Neural cell (in vitro differentiated cells): Measurements from ENCODE around the gene VENTX. TPM values are rescaled to one million over a fixed set of nuclear protein-coding genes. Genes with fewer than 3 reads are reported as not detected.
"Not testable (repeated sequence)": the region's sequence is repeated elsewhere in the genome, so short reads cannot be mapped to it uniquely, and the experiment has no call there.

Experiments
- H2AFZ ChIP-seq: fragments of 200-600, 300-800 bp; sonication (generic), shearing (Covaris generic); 2 replicates; pipeline ENCODE4 v1.6.0; 2014; ENCODE audit warnings: low read depth, mild to moderate bottlenecking, antibody characterized with exemption, low read length, moderate library complexity
- H3F3A ChIP-seq: fragments of 200-600 bp; shearing (Covaris generic); 2 replicates; pipeline ENCODE4 v1.6.1; 2016; ENCODE audit warnings: mild to moderate bottlenecking, moderate library complexity, mixed read lengths, antibody characterized with exemption, low read length; ENCODE audit not compliant: insufficient read depth, poor library complexity, severe bottlenecking
- H3K27ac ChIP-seq: fragments of 200-600, 300-800 bp; sonication (generic), shearing (Covaris generic); 2 replicates; pipeline ENCODE4 v1.5.1; 2014; ENCODE audit warnings: mild to moderate bottlenecking, low read length, moderate library complexity
- H3K27me3 ChIP-seq: fragments of 300-800, 200-600 bp; sonication (generic), shearing (Covaris generic); 2 replicates; pipeline ENCODE4 v1.6.0; 2014; ENCODE audit warnings: mild to moderate bottlenecking, low read depth, low read length, moderate library complexity; ENCODE audit not compliant: insufficient read depth
- H3K36me3 ChIP-seq: fragments of 300-800, 200-600 bp; sonication (generic), shearing (Covaris generic); 2 replicates; pipeline ENCODE4 v1.5.1; 2014; ENCODE audit warnings: mild to moderate bottlenecking, antibody characterized with exemption, low read length, moderate library complexity; ENCODE audit not compliant: insufficient read depth
- H3K4me2 ChIP-seq: fragments of 300-800, 200-600 bp; sonication (generic), shearing (Covaris generic); 2 replicates; pipeline ENCODE4 v1.6.0; 2014; ENCODE audit warnings: mild to moderate bottlenecking, low read length
- H3K4me3 ChIP-seq: fragments of 300-800, 200-600 bp; sonication (generic), shearing (Covaris generic); 2 replicates; pipeline ENCODE4 v1.5.1; 2014; ENCODE audit warnings: mild to moderate bottlenecking, low read length, moderate library complexity
- H3K79me2 ChIP-seq: fragments of 200-600 bp; shearing (Covaris generic); replicated peaks from 2 replicates; pipeline ENCODE4 v1.6.0; 2014; ENCODE audit warnings: mild to moderate bottlenecking, low read length, moderate library complexity; ENCODE audit not compliant: insufficient read depth
- H3K9ac ChIP-seq: fragments of 300-800, 200-600 bp; sonication (generic), shearing (Covaris generic); 2 replicates; pipeline ENCODE4 v1.6.1; 2016; ENCODE audit warnings: mild to moderate bottlenecking, low read length, mixed read lengths
- H3K9me2 ChIP-seq: fragments of 200-600 bp; shearing (Covaris generic); 2 replicates; pipeline ENCODE4 v1.6.1; 2016; ENCODE audit warnings: mild to moderate bottlenecking, low read length, mixed read lengths; ENCODE audit not compliant: insufficient read depth
- H3K9me3 ChIP-seq: fragments of 200-600, 300-800 bp; sonication (generic), shearing (Covaris generic); 2 replicates; pipeline ENCODE4 v1.6.1; 2016; ENCODE audit warnings: mild to moderate bottlenecking, mixed run types, low read length, moderate library complexity, mixed read lengths
- H4K20me1 ChIP-seq: fragments of 200-600 bp; shearing (Covaris generic); 2 replicates; pipeline ENCODE4 v1.6.1; 2016; ENCODE audit warnings: mild to moderate bottlenecking, mixed run types; ENCODE audit not compliant: insufficient read depth
- EP300 ChIP-seq: fragments of 450-650 bp; conservative IDR thresholded peaks from 2 replicates; pipeline ENCODE4 v1.6.1; 2014; ENCODE audit warnings: antibody characterized with exemption, mild to moderate bottlenecking, moderate library complexity; ENCODE audit not compliant: poor library complexity, severe bottlenecking
- EZH2 ChIP-seq: fragments of 200-600, 300-800 bp; shearing (Covaris generic), sonication (generic); IDR thresholded peaks from 2 replicates; pipeline ENCODE4 v1.6.1; 2014; ENCODE audit warnings: antibody characterized with exemption, low read length, borderline replicate concordance, mild to moderate bottlenecking; ENCODE audit not compliant: insufficient read depth, poor library complexity, severe bottlenecking
- MXI1 ChIP-seq: fragments of 450-650 bp; conservative IDR thresholded peaks from 2 replicates; pipeline ENCODE4 v1.6.1; 2014; ENCODE audit warnings: antibody characterized with exemption, mild to moderate bottlenecking; ENCODE audit not compliant: poor library complexity, severe bottlenecking
- POLR2AphosphoS5 ChIP-seq: IDR thresholded peaks from 2 replicates; pipeline ENCODE4 v1.6.1; 2012
- RAD21 ChIP-seq: fragments of 450-650 bp; conservative IDR thresholded peaks from 2 replicates; pipeline ENCODE4 v1.6.1; 2014; ENCODE audit warnings: antibody characterized with exemption, mild to moderate bottlenecking, moderate library complexity
- SMC3 ChIP-seq: fragments of 450-650 bp; conservative IDR thresholded peaks from 2 replicates; pipeline ENCODE4 v1.6.1; 2014; ENCODE audit warnings: antibody characterized with exemption, mild to moderate bottlenecking, moderate library complexity; ENCODE audit not compliant: poor library complexity
- TAF1 ChIP-seq: IDR thresholded peaks from 2 replicates; pipeline ENCODE4 v1.6.1; 2012; ENCODE audit warnings: low read depth
- polyA plus RNA-seq: library from polyadenylated mRNA; depleted of rRNA; stranded (reverse); fragments of >200 nt; gene quantifications from 2 replicates; pipeline ENCODE4 v1.2.3, GENCODE V29; 2014
- TF ChIP-seq, protein P1 (sequence below): fragments of 450-650 bp; IDR thresholded peaks from 2 replicates; pipeline ENCODE4 v1.5.1; 2014; ENCODE audit warnings: antibody characterized with exemption, mild to moderate bottlenecking, moderate library complexity; ENCODE audit not compliant: poor library complexity, severe bottlenecking
- TF ChIP-seq, protein P2 (sequence below): IDR thresholded peaks from 2 replicates; pipeline ENCODE4 v1.6.1; 2012; ENCODE audit warnings: borderline replicate concordance

VENTX gene
- polyA plus RNA-seq, 1 donor from 2014 or later = not detected

DNA sequence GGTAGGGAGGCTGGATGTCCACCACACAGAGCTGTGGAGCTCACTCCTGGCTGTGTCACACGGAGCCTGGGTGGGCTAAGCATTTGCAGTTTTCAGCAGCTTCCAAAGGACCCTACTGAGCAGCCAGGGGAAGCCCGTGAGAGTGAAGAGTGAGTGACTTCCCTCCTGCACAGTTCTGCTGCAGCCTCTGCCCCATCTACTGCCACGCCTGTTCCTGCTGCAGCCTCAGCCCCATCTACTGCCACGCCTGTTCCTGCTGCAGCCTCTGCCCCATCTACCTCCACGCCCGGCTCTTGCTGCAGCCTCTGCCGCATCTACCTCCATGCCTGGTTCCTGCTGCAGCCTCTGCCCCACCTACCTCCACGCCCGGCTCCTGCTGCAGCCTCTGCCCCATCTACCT, 26.8 kb downstream of the VENTX start:
- Histone ChIP-seq H3K9me3 (no peaks in the 10 kb centered on the region), H3K4me3 (no peak overlapping the region), H3K4me2 (no peak overlapping the region), H3K27ac (no peak overlapping the region), H3K27me3 (no peaks in the 10 kb centered on the region), H3F3A (no peaks in the 10 kb centered on the region), H3K36me3 (no peaks in the 10 kb centered on the region), H3K9ac (no peak overlapping the region), H3K79me2 (no peaks in the 10 kb centered on the region), H4K20me1 (no peaks in the 10 kb centered on the region), H3K9me2 (no peaks in the 10 kb centered on the region), H2AFZ (no peak overlapping the region)
- no peak for TF ChIP-seq MXI1
- TF ChIP-seq EZH2 = no peak
- TF ChIP-seq EP300 = no peak
- no peak for TF ChIP-seq RAD21
- TF ChIP-seq, protein P1, sequence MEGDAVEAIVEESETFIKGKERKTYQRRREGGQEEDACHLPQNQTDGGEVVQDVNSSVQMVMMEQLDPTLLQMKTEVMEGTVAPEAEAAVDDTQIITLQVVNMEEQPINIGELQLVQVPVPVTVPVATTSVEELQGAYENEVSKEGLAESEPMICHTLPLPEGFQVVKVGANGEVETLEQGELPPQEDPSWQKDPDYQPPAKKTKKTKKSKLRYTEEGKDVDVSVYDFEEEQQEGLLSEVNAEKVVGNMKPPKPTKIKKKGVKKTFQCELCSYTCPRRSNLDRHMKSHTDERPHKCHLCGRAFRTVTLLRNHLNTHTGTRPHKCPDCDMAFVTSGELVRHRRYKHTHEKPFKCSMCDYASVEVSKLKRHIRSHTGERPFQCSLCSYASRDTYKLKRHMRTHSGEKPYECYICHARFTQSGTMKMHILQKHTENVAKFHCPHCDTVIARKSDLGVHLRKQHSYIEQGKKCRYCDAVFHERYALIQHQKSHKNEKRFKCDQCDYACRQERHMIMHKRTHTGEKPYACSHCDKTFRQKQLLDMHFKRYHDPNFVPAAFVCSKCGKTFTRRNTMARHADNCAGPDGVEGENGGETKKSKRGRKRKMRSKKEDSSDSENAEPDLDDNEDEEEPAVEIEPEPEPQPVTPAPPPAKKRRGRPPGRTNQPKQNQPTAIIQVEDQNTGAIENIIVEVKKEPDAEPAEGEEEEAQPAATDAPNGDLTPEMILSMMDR = no peak
- no peak for TF ChIP-seq POLR2AphosphoS5
- TF ChIP-seq, protein P2, sequence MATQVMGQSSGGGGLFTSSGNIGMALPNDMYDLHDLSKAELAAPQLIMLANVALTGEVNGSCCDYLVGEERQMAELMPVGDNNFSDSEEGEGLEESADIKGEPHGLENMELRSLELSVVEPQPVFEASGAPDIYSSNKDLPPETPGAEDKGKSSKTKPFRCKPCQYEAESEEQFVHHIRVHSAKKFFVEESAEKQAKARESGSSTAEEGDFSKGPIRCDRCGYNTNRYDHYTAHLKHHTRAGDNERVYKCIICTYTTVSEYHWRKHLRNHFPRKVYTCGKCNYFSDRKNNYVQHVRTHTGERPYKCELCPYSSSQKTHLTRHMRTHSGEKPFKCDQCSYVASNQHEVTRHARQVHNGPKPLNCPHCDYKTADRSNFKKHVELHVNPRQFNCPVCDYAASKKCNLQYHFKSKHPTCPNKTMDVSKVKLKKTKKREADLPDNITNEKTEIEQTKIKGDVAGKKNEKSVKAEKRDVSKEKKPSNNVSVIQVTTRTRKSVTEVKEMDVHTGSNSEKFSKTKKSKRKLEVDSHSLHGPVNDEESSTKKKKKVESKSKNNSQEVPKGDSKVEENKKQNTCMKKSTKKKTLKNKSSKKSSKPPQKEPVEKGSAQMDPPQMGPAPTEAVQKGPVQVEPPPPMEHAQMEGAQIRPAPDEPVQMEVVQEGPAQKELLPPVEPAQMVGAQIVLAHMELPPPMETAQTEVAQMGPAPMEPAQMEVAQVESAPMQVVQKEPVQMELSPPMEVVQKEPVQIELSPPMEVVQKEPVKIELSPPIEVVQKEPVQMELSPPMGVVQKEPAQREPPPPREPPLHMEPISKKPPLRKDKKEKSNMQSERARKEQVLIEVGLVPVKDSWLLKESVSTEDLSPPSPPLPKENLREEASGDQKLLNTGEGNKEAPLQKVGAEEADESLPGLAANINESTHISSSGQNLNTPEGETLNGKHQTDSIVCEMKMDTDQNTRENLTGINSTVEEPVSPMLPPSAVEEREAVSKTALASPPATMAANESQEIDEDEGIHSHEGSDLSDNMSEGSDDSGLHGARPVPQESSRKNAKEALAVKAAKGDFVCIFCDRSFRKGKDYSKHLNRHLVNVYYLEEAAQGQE = no peak

DNA sequence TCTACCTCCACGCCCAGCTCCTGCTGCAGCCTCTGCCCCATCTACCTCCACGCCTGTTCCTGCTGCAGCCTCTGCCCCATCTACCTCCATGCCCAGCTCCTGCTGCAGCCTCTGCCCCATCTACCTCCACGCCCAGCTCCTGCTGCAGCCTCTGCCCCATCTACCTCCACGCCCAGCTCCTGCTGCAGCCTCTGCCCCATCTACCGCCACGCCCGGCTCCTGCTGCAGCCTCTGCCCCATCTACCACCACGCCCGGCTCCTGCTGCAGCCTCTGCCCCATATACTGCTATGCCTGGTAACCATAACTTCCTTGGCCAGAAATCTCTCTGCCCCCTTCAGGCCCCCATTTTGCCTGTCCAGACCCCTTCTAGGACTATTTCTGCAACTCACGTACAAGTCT, 27.4 kb downstream of the VENTX start:
- not testable (repeated sequence) for H4K20me1 ChIP-seq, H3K9ac ChIP-seq, H3K4me3 ChIP-seq

DNA sequence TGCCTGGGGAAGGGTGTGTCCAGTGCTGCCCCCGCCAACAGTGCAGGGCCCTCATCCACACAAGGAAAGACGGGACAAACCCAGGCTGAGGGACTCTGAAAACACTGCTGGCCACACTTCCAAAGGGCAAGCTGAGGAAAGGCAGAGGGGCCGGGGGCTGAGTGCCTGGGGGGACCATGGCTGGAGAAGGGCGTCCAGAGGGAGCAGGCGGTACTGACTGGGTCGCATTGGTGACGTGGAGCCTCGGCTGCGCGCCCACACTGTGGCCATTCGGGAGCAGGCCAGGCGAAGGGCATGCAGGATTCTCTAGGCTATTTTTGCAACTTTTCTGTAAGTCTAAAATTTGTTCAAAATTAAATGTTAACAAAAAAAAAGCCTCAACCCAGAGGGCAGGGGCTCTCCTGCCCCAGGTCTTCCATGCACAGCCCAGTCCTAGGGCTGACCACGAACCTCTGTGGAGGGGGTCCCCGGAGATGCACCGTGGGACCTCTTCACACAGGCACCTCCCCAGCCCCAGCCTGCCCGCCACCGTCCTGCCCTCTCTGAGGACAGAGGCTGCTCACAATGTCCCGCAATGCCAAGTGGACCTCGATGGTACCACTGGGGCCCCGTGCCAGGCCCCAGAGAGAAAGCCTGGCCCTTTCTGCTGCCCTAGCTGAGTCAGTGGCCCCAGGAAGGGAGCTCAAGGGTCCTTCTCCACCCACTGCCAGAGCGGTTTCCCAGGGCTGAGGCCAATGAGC, 28.6 kb downstream of the VENTX start:
- Histone ChIP-seq H3K9me3 (no peaks in the 10 kb centered on the region), H3K79me2 (no peaks in the 10 kb centered on the region), H3K9me2 (no peaks in the 10 kb centered on the region), H3K36me3 (no peaks in the 10 kb centered on the region), H4K20me1 (no peaks in the 10 kb centered on the region), H3K27me3 (no peaks in the 10 kb centered on the region), H3K27ac (no peak overlapping the region), H2AFZ (no peak overlapping the region), H3K9ac (no peak overlapping the region), H3K4me2 (no peak overlapping the region), H3F3A (no peaks in the 10 kb centered on the region), H3K4me3 (no peak overlapping the region)
- TF ChIP-seq, protein P2 = no peak
- TF ChIP-seq EZH2 (no peak), TAF1 (no peak), POLR2AphosphoS5 (no peak), EP300 (no peak), MXI1 (no peak), RAD21 (no peak), SMC3 (no peak)
- TF ChIP-seq, protein P1 = no peak

More for the DNA sequence above, 27.4 kb downstream of the VENTX start:
- not testable (repeated sequence) for H2AFZ ChIP-seq, H3K36me3 ChIP-seq, H3K4me2 ChIP-seq, H3K79me2 ChIP-seq, H3K27ac ChIP-seq, H3F3A ChIP-seq, H3K9me2 ChIP-seq, H3K9me3 ChIP-seq, H3K27me3 ChIP-seq
